ENCODE results near the gene PON2.
A peak's percentile ranks its signal among the peaks of the same experiment; 100 is the strongest.

Gene PON2

GRCh38 chr7:95433129-95433528 lies 1.7 kb downstream of the PON2 start:
- no peak for DNase-seq (ENCODE audit: low read depth)
- H3K4me3 ChIP-seq (ENCODE audit: low read length) = no peak overlapping the region
- no peak for TF ChIP-seq CTCF (IDR thresholded peaks at IDR 0.05; ENCODE audit: insufficient read depth, low read depth, low read length, missing control alignments)

GRCh38 chr7:95432606-95433005 lies 2.2 kb downstream of the PON2 start:
- DNase-seq (ENCODE audit: low read depth) = no peak
- TF ChIP-seq CTCF (IDR thresholded peaks at IDR 0.05; ENCODE audit: insufficient read depth, low read depth, low read length, missing control alignments) = no peak
- no peak overlapping the region for H3K4me3 ChIP-seq (ENCODE audit: low read length)

- no peak for TF ChIP-seq CTCF (IDR thresholded peaks at IDR 0.05; ENCODE audit: insufficient read depth, low read depth, low read length, missing control alignments)
- H3K4me3 ChIP-seq (ENCODE audit: low read length) = no peak overlapping the region
- DNase-seq (ENCODE audit: low read depth) = peak; percentile 89
Measured at GRCh38 chr7:95430864-95431263, 4.0 kb downstream of the PON2 start.

- no peak for TF ChIP-seq CTCF (IDR thresholded peaks at IDR 0.05; ENCODE audit: insufficient read depth, low read depth, low read length, missing control alignments)
Measured at GRCh38 chr7:95429241-95429990, 5.4 kb downstream of the PON2 start.

GRCh38 chr7:95427914-95428516 lies 6.8 kb downstream of the PON2 start:
- DNase-seq (ENCODE audit: low read depth) = no peak
- no peak overlapping the region for H3K4me3 ChIP-seq (ENCODE audit: low read length)
- TF ChIP-seq CTCF (IDR thresholded peaks at IDR 0.05; ENCODE audit: insufficient read depth, low read depth, low read length, missing control alignments) = no peak

More at GRCh38 chr7:95429241-95429990, 5.4 kb downstream of the PON2 start:
- H3K4me3 ChIP-seq (ENCODE audit: low read length) = no peak overlapping the region
- no peak for DNase-seq (ENCODE audit: low read depth)

- no peak overlapping the region for H3K4me3 ChIP-seq (ENCODE audit: low read length)
- no peak for DNase-seq (ENCODE audit: low read depth)
- no peak for TF ChIP-seq CTCF (IDR thresholded peaks at IDR 0.05; ENCODE audit: insufficient read depth, low read depth, low read length, missing control alignments)
Measured at GRCh38 chr7:95427166-95427565, 7.7 kb downstream of the PON2 start.

Data from epithelial cell of esophagus (primary cell).